OCI-LY7 (cell line): ENCODE measurements around the gene GCSAML. TPM values are rescaled to one million over a fixed set of nuclear protein-coding genes. Genes with fewer than 3 reads are reported as not detected.

ENCODE experiments used
- BruUV-seq: library from RNA; stranded (reverse); fragments of 400-500 nt; replicated peaks from 2 replicates; lab custom pipeline; 2021; lab: Mats Ljungman, UMichigan
- CTCF ChIA-PET: fragments of 300-600 bp; sonication (Branson Sonifier 250); formaldehyde crosslinking; loops from one replicate; lab custom pipeline; 2022; ENCODE audit warnings: antibody characterized with exemption; ENCODE audit not compliant: unreplicated experiment; lab: Charles Lee
- POLR2A ChIA-PET: fragments of 300-600 bp; sonication (Branson Sonifier 250); formaldehyde crosslinking; loops from one replicate; lab custom pipeline; 2022; ENCODE audit warnings: antibody characterized with exemption; lab: Charles Lee
- DNase-seq: peaks from one replicate; pipeline ENCODE4 v3.0.0-alpha.2; 2015; ENCODE audit warnings: low spot score
- H2AFZ ChIP-seq: fragments of 200-600 bp; sonication (generic), shearing (Covaris generic); 2 replicates; pipeline ENCODE4 v1.6.1; 2014; ENCODE audit warnings: mild to moderate bottlenecking, antibody characterized with exemption, low read length, moderate library complexity
- H3K27ac ChIP-seq: fragments of 200-600 bp; sonication (generic); 2 replicates; pipeline ENCODE4 v1.5.1; 2014; ENCODE audit warnings: mixed run types, low read depth, mild to moderate bottlenecking, moderate library complexity, low read length, inconsistent platforms; ENCODE audit not compliant: poor library complexity, severe bottlenecking
- H3K36me3 ChIP-seq: fragments of 200-600 bp; sonication (generic); 2 replicates; pipeline ENCODE4 v1.6.1; 2014; ENCODE audit warnings: mild to moderate bottlenecking, antibody characterized with exemption, low read length, moderate library complexity, mixed read lengths; ENCODE audit not compliant: insufficient read depth
- H3K4me1 ChIP-seq: fragments of 200-600 bp; sonication (generic); 2 replicates; pipeline ENCODE4 v1.5.1; 2014; ENCODE audit warnings: mild to moderate bottlenecking, low read length; ENCODE audit not compliant: insufficient read depth, poor library complexity, severe bottlenecking
- H3K4me2 ChIP-seq: fragments of 200-600 bp; sonication (generic); 2 replicates; pipeline ENCODE4 v1.6.1; 2014; ENCODE audit warnings: mild to moderate bottlenecking, low read length
- H3K4me3 ChIP-seq: fragments of 200-600 bp; sonication (generic); 2 replicates; pipeline ENCODE4 v1.5.1; 2014; ENCODE audit warnings: mild to moderate bottlenecking, low read depth, low read length; ENCODE audit not compliant: poor library complexity, severe bottlenecking
- H3K79me2 ChIP-seq: fragments of 200-600 bp; sonication (generic); 2 replicates; pipeline ENCODE4 v1.6.1; 2016; ENCODE audit warnings: low read depth, mild to moderate bottlenecking, low read length, moderate library complexity, mixed read lengths; ENCODE audit not compliant: insufficient read depth
- H3K9me2 ChIP-seq: fragments of 200-600 bp; sonication (generic); 2 replicates; pipeline ENCODE4 v1.6.1; 2016; ENCODE audit warnings: mild to moderate bottlenecking, low read length, mixed read lengths; ENCODE audit not compliant: insufficient read depth
- H3K9me3 ChIP-seq: fragments of 200-600 bp; sonication (generic); 2 replicates; pipeline ENCODE4 v1.6.1; 2014; ENCODE audit warnings: mild to moderate bottlenecking, mixed run types, low read length, mixed read lengths
- H4K20me1 ChIP-seq: fragments of 200-600 bp; sonication (generic); 2 replicates; pipeline ENCODE4 v1.6.1; 2014; ENCODE audit warnings: mild to moderate bottlenecking, antibody characterized with exemption, low read length, moderate library complexity, mixed read lengths; ENCODE audit not compliant: insufficient read depth
- CTCF ChIP-seq: fragments of 200-600 bp; sonication (generic); conservative IDR thresholded peaks from 2 replicates; pipeline ENCODE4 v1.5.1; 2014; ENCODE audit warnings: mild to moderate bottlenecking, antibody characterized with exemption, low read length, moderate library complexity, mixed read lengths
- EZH2phosphoT487 ChIP-seq: fragments of 200-600 bp; sonication (generic); IDR thresholded peaks from 2 replicates; pipeline ENCODE4 v1.6.1; 2018; ENCODE audit warnings: low read depth, borderline replicate concordance, mild to moderate bottlenecking, mixed run types, antibody characterized with exemption, low read length, moderate library complexity, mixed read lengths
- intact Hi-C: fragments of 100-400 bp; cut with micrococcal nuclease; formaldehyde crosslinking; loops from one replicate; pipeline ENCODE4 v1.10.0; 2022; ENCODE audit not compliant: unreplicated experiment
- total RNA-seq, 2 experiments: library from RNA; depleted of rRNA in 1 of 2; stranded (reverse); fragments of >200 nt in 1 of 2; shearing (Covaris generic) in 1 of 2; gene quantifications; 2 replicates each; pipeline ENCODE4 v1.2.3, GENCODE V29; 2014 to 2022

The GCSAML gene
- total RNA-seq, 2 experiments from 2014 or later: not detected

DNA sequence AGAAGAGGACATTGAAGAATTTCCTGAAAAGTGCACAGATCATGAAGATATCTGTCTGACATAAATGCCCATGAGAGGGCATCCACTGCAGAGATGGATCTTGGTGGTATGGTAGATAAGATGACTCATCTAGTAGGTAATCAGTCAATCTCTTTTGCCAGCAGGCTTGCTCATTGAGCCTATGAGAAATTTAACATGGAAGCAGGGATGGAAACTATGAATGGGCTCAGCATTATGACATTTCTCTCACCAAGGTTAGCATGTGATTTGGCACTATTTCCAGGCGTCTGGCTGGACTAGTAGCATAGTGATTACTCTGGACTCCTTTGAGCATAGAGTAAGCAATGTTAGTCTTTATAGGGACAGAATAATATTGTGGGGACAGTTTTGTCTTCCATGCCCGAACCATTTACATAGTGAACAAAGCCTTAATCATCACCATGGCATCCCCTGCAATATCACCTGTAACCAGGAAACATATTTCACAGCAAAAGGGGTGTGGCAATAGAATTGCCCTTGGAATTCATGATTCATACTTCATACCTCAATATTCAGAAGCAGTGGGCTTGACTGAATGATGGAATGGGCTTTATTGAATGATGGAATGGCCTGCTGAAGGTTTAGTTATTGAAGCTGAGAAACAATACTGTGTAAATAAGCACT lies 20.0 kb upstream of the GCSAML start:
- H4K20me1 ChIP-seq: no peaks in the 10 kb centered on the region
- no peaks in the 10 kb centered on the region for H3K9me2 ChIP-seq
- H3K4me2 ChIP-seq: no peak overlapping the region
- ChIA-PET CTCF (no interaction called here), POLR2A (no interaction called here)
- H3K79me2 ChIP-seq: no peaks in the 10 kb centered on the region
- H3K9me3 ChIP-seq: no peaks in the 10 kb centered on the region
- no peak overlapping the region for H3K4me3 ChIP-seq
- H3K27ac ChIP-seq: no peak overlapping the region
- H3K36me3 ChIP-seq: no peaks in the 10 kb centered on the region
- intact Hi-C loops: no loop called here
- DNase-seq: no peak
- H2AFZ ChIP-seq: no peak overlapping the region
- H3K4me1 ChIP-seq: no peaks in the 10 kb centered on the region
- BruUV-seq: no TSS peak
- TF ChIP-seq EZH2phosphoT487 (no peak), CTCF (no peak)

DNA sequence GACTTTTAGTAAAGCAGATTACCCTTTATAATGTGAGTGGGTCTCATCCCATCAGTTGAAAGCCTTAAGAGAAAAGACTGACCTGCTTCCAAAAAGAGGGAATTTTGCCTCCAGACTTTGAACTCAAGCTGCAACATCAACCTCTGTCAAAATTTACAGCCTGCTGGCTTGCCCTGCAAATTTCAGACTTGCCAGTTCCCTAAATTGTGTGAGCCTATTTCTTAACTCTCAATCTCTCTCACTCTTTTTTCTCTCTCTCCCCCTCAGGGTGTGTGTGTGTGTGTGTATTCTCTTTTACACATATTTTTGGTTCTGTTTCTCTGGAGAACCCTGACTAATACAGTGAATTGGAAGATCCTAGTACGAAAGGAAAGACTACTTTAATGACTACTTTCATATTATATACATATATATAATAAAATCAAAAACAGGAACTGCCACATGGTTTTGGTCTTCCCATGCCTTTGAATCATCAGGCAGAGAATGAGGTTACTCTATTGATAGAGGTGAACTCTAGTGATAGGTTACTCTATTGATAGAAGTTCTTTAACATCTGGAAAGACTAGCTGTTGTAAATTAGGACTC lies 19.1 kb upstream of the GCSAML start:
- intact Hi-C loops: no loop called here
- no peak for DNase-seq
- H3K36me3 ChIP-seq: no peaks in the 10 kb centered on the region
- H3K9me2 ChIP-seq: no peaks in the 10 kb centered on the region
- H3K4me1 ChIP-seq: no peaks in the 10 kb centered on the region
- no peaks in the 10 kb centered on the region for H3K9me3 ChIP-seq
- H3K4me2 ChIP-seq: no peak overlapping the region
- no TSS peak for BruUV-seq
- H2AFZ ChIP-seq: no peak overlapping the region
- POLR2A ChIA-PET: interaction anchor here (0.5 to 0.6 kb wide), 2 partner anchors 16 to 71 kb away, joined by 3 read pairs; no protein-coding TSS in a partner anchor
- no peak overlapping the region for H3K27ac ChIP-seq
- H3K79me2 ChIP-seq: no peaks in the 10 kb centered on the region
- H4K20me1 ChIP-seq: no peaks in the 10 kb centered on the region
- H3K4me3 ChIP-seq: no peak overlapping the region
- CTCF ChIA-PET: no interaction called here
- TF ChIP-seq CTCF (no peak), EZH2phosphoT487 (no peak)

- no peaks in the 10 kb centered on the region for H3K9me2 ChIP-seq
- H3K4me1 ChIP-seq: no peaks in the 10 kb centered on the region
- TF ChIP-seq EZH2phosphoT487 (no peak), CTCF (no peak)
- no peak overlapping the region for H3K4me2 ChIP-seq
- POLR2A ChIA-PET: interaction anchor here (0.6 kb wide), 1 partner anchor 17 kb away, joined by 3 read pairs; no protein-coding TSS in a partner anchor
- BruUV-seq: no TSS peak
- no peaks in the 10 kb centered on the region for H3K9me3 ChIP-seq
- H2AFZ ChIP-seq: no peak overlapping the region
- CTCF ChIA-PET: no interaction called here
- no peak overlapping the region for H3K27ac ChIP-seq
- DNase-seq: no peak
- no peaks in the 10 kb centered on the region for H3K79me2 ChIP-seq
- intact Hi-C loops: no loop called here
- H3K36me3 ChIP-seq: no peaks in the 10 kb centered on the region
- no peaks in the 10 kb centered on the region for H4K20me1 ChIP-seq
- H3K4me3 ChIP-seq: no peak overlapping the region
Measured at GRCh38 chr1:247530785-247531184, 18.1 kb upstream of the GCSAML start.
